Measurements from ENCODE around the gene CIC. TPM values are rescaled to one million over a fixed set of nuclear protein-coding genes. Genes with fewer than 3 reads are reported as not detected.

Gene CIC
- 10 to 100 TPM; 18.7 to 49.1 (median 33.3) TPM for polyA plus RNA-seq

GRCh38 chr19:42268704-42269477 is at the start of gene CIC:
Gene CIC (plus strand): TSS chr19:42269252. CDS start chr19:42271784, 2,532 bp downstream.
- WGBS, 3 donors, result 0 to 1% (median 0%) methylated on average over 42 to 52 of the region's 52 CpGs

GRCh38 chr19:42219812-42220750 is 49.0 kb upstream of the CIC start, which contains the start of gene ZNF526:
Gene ZNF526 (plus strand): TSS chr19:42220312. CDS start chr19:42224404, 4,092 bp downstream.
- 0 to 1% (median 1%) methylated on average over 51 to 53 of the region's 53 CpGs for WGBS, 3 donors
- no peak within 1 kb of the TSS for H3K27ac ChIP-seq (ENCODE audit: low read depth, low read length)

More at GRCh38 chr19:42268704-42269477, at the start of gene CIC:
- H3K27ac ChIP-seq (ENCODE audit: low read depth, low read length), result peak within 1 kb of the TSS; percentile 75

GRCh38 chr19:42220751-42221097 is 48.3 kb upstream of the CIC start:
- no peak overlapping the region for H3K27ac ChIP-seq (ENCODE audit: low read depth, low read length)
- 2 to 3% (median 2%) methylated on average over 6 of the region's 6 CpGs for WGBS, 3 donors

GRCh38 chr19:42224940-42225717 is 43.9 kb upstream of the CIC start:
- 94 to 96% (median 95%) methylated on average over 36 to 37 of the region's 37 CpGs for WGBS, 3 donors
- no peak overlapping the region for H3K27ac ChIP-seq (ENCODE audit: low read depth, low read length)

DNA sequence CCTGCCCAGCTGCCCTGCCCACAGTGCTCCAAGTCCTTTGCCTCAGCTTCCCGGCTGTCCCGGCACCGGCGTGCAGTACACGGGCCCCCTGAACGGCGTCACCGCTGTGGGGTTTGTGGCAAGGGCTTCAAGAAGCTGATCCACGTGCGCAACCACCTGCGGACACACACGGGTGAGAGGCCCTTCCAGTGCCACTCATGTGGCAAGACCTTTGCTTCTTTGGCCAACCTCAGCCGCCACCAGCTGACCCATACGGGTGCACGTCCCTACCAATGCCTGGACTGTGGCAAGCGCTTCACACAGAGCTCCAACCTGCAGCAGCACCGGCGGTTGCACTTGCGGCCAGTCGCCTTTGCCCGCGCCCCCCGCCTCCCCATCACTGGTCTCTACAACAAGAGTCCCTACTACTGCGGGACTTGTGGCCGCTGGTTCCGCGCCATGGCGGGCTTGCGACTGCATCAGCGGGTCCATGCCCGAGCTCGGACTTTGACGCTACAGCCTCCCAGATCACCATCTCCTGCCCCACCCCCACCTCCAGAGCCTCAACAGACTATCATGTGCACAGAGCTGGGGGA is 43.2 kb upstream of the CIC start:
- no peak overlapping the region for H3K27ac ChIP-seq (ENCODE audit: low read depth, low read length)
- WGBS, 3 donors, result 95 to 97% (median 95%) methylated on average over 33 of the region's 33 CpGs

DNA sequence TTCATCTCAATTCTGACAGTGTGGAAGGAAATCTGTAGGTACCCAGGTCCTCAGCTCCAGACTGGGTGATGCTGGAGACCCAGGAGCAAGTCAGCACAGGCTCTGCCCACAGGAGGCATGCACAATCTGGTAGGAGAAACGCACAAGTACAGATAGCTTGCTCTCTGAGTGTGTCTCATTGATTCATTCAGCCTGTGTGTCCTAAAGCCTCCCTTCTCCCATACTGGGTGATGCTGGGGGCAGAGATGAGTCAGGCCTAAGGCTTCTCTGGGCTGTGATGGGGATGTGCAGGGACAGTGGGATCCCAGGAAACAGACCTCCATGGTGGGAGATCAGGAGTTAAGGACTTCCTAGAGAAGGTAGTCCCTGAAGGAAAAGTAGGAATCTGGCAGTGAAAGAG is 42.2 kb upstream of the CIC start:
- H3K27ac ChIP-seq (ENCODE audit: low read depth, low read length), result no peak overlapping the region
- WGBS, 3 donors, result 88 to 100% (median 96%) methylated on average over 1 of the region's 1 CpG

DNA sequence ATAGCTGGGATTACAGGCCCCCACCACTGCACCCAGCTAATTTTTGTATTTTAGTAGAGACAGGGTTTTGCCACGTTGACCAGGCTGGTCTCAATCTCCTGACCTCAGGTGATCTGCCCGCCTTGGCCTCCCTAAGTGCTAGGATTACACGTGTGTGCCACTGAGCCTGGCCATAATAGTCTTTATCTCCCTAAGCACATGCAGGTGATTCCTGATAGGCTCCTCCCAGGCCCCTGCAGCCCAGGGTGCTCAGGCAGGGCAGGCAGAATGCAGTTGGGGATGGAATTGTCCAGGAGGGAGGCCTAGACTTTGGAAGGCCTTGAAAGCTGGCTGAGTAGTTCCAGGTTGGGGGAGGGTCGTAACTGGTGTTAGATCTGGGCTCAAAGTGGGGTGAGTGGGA is 40.4 kb upstream of the CIC start:
- WGBS, 3 donors, result 56 to 80% (median 79%) methylated on average over 4 of the region's 4 CpGs
- H3K27ac ChIP-seq (ENCODE audit: low read depth, low read length), result no peak overlapping the region

DNA sequence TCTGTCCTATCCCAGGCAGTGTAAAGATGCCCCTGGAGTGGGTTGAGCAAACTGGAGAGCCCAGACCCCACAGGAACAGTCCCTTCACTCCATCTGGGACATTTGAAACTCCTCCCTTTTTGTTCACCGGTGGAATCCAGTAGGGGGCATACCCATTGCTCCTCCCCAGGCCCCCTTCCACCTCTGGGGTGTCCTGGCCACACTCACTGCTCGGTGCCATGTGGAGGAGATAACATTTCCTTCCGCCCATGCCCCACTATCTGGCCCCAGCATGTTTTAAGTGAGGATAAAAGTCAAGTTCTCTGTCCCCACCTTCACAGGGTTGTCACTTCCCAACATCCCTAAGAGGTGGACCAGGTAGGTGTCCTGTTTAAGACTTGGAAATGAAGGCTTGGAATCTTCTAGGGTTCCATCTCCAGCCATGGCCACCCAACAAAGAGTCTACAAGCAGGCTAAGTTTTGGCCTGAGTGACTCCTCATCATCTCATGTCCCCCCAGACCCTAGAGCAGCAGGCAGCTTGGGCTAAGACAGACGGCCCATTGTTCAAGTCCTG is 39.7 kb upstream of the CIC start:
- H3K27ac ChIP-seq (ENCODE audit: low read depth, low read length), result no peak overlapping the region
- WGBS, 3 donors, result 66 to 80% (median 79%) methylated on average over 4 of the region's 4 CpGs

GRCh38 chr19:42229855-42230351 is 39.1 kb upstream of the CIC start:
- H3K27ac ChIP-seq (ENCODE audit: low read depth, low read length), result no peak overlapping the region
- WGBS, 3 donors, result 21 to 48% (median 41%) methylated on average over 8 of the region's 8 CpGs

DNA sequence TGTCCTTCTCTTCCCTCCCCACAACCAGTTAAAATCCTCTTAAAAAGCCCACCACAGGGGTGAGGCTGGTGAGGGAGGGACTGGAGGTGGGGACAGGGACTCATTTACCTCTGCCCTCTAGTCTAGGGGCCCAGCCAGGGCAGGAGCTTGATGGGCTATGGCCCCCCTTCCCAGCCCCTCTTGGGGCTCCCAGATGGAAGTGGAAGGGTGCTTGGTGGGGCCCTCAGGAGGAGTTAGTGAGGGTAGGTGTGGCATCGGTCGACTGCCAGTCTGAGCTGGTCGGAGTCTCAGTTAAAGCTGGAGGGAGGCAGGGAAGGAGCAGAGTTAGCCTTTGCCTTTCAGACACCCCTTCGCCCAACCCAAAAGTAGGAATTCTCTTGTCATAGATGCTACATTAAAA is 38.5 kb upstream of the CIC start:
- WGBS, 3 donors, result 77 to 86% (median 84%) methylated on average over 4 of the region's 4 CpGs
- no peak overlapping the region for H3K27ac ChIP-seq (ENCODE audit: low read depth, low read length)

DNA sequence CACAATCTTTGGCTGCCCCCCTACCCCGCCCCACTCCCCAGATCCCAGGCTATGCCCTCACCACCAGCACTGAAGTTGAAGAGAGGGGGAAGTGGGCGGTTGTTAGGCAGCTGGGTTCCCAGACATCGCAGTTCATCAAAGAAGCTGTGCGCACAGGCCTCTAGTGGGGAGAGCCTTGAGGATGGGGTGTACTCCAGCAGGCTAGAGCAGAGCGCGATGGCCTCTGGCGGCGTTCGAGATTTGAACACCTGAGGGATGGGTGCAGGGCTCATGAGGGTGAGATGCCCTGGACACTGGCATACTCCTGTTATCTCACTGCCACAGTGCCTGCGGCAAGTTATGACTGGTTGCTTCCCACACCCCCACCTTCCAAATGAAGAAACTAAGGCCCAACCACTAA is 36.6 kb upstream of the CIC start:
- 91 to 95% (median 92%) methylated on average over 10 of the region's 10 CpGs for WGBS, 3 donors
- H3K27ac ChIP-seq (ENCODE audit: low read depth, low read length), result no peak overlapping the region

- H3K27ac ChIP-seq (ENCODE audit: low read depth, low read length), result no peak overlapping the region
- 66 to 84% (median 80%) methylated on average over 7 of the region's 7 CpGs for WGBS, 3 donors
Observed at GRCh38 chr19:42233106-42233505, 35.9 kb upstream of the CIC start.

DNA sequence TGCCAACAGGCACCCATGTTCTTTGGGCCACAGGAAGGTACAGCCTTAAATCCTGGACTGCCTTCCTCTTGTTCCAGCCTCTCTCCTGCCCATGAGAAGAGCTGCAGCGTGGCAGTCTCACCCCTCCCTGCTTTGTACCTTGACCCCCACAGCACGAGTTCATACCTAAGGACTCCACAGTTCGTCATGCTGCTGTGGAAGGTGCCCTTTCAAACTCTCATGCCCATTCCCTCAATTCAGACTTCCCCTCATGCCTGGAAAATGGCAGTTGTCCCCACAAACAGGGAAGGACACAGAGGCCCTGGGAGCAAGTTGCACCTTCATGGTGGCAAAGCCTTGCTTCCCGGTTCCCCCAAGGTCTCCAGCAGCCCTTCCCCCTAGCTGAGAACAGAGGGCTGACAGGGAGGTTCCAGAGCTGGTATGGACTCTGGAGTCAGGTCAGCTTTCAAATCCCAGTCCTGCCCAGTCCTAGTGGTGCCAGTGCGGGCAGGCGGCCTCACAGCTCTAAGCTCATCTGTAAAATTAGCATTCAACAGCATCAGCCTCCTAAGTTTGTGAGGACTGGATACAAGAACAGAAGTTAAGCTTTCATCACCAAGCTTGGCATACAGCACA is 35.3 kb upstream of the CIC start:
- 81 to 92% (median 92%) methylated on average over 6 of the region's 6 CpGs for WGBS, 3 donors
- no peak overlapping the region for H3K27ac ChIP-seq (ENCODE audit: low read depth, low read length)

DNA sequence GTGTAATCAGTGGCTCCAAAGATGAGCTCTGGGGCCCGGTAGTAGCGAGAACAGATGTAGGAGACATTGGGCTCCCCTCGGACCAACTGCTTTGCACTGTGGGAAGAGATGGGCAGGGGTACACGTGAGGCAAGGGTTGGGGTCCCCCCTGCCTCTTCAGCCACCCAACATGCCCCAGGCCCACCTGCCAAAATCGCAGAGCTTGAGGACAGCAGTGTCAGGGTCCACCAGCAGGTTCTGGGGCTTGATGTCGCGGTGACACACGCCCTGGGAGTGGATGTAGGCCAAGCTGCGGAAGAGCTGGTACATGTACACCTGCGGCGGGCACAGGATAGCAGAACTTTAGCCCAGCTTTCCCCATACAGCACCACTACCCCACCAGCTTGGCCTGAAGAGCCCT is 34.7 kb upstream of the CIC start:
- WGBS, 3 donors, result 92 to 96% (median 95%) methylated on average over 11 of the region's 11 CpGs
- H3K27ac ChIP-seq (ENCODE audit: low read depth, low read length), result no peak overlapping the region

DNA sequence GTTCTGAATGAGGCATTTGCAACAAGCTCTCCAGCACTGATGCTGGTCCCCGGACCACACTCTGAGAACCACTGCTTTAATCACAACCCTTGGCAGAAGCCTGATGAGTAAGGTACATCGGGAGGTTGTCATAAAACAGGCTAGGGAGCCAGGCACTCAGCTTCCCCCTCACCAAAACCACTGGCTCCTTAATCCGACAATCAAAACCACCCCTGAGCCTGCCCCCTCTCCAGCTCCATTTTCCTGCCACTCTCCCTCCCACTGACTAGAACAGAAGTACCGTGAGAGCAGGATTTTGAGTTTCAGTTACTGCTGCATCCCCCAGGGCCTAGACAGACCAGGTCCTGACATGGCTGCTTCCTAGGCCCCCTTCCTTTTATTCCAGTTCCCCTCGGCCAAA is 33.9 kb upstream of the CIC start:
- WGBS, 3 donors, result 83 to 97% (median 84%) methylated on average over 5 of the region's 5 CpGs
- H3K27ac ChIP-seq (ENCODE audit: low read depth, low read length), result no peak overlapping the region

DNA sequence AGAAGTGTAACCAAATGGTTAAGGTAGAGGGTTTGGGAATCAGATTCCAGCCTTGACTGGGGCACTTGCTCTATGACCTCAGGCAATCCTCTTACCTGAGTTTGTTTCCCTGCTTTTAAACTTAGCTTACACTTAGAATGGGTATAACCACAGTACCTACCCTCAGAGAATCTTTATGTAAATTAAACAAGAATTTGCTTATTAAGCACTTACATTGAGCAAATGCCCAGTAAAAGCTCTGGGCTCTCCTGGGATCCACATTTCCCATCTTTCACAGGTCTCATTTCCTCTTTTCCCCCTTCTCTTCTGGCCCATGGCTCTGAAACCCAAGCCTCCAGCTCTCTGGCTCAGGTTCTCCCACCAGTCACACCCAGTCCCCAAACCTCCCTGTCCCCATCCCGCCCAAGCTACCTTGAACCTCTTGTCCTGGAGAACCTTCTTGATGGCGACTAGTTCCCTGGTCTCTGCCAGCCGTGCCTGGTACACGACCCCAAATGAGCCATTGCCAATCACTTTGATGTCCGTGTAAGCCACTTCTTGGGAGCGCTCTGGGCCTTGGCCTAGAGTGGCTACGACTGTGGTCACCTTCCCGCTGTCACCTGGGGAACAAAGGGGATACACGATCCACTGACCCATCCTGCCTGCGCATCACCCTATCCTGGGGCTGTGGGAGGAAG is 29.4 kb upstream of the CIC start:
- H3K27ac ChIP-seq (ENCODE audit: low read depth, low read length), result no peak overlapping the region
- WGBS, 3 donors, result 88 to 89% (median 88%) methylated on average over 10 of the region's 10 CpGs

- no peak overlapping the region for H3K27ac ChIP-seq (ENCODE audit: low read depth, low read length)
- WGBS, 3 donors, result 99 to 100% (median 100%) methylated on average over 3 of the region's 3 CpGs
Observed at GRCh38 chr19:42241279-42241678, 27.8 kb upstream of the CIC start.
